ENCODE measurements around the gene SLC22A5. TPM values are rescaled to one million over a fixed set of nuclear protein-coding genes. Genes with fewer than 3 reads are reported as not detected.
A peak's percentile ranks its signal among the peaks of the same experiment; 100 is the strongest.

Gene SLC22A5
- total RNA-seq, 6 donors from 2014 or later = 7.9 to 22.0 (median 12.7) TPM

GRCh38 chr5:132386644-132387286 is 17.3 kb downstream of the SLC22A5 start:
- Histone ChIP-seq H3K9me3 (no peaks in the 10 kb centered on the region), H3K4me3 (no peak overlapping the region), H3K4me1 (peaks cover 41 to 52% (median 46%) of the 10 kb centered on the region in 4 donors), H3K27ac (peak overlapping the region; percentile 84 to 92 (median 86)), H3K36me3 (peaks cover 0 to 6% (median 2%) of the 10 kb centered on the region in 4 donors), H3K27me3 (no peaks in the 10 kb centered on the region)
- peak; percentile 80 to 95 (median 90) for TF ChIP-seq CTCF (IDR thresholded peaks at IDR 0.05)
- TF ChIP-seq POLR2A (IDR thresholded peaks at IDR 0.05) = no peak
- TF ChIP-seq POLR2AphosphoS5 (IDR thresholded peaks at IDR 0.05) = no peak
- WGBS, 2 donors = 28 to 29% methylated on average over 6 to 10 of the region's 10 CpGs
- peak; percentile 92 to 93 for ATAC-seq (ENCODE audit: low FRiP score in 2 of 2)
- DNase-seq = peak in 1 of 2 donors; percentile 83

GRCh38 chr5:132387640-132388117 is 18.2 kb downstream of the SLC22A5 start:
- TF ChIP-seq EP300 (IDR thresholded peaks at IDR 0.05) (peak in 2 of 4 donors; percentile 83 to 92), CTCF (IDR thresholded peaks at IDR 0.05) (peak in 1 of 6 experiments; percentile 8), POLR2A (IDR thresholded peaks at IDR 0.05) (no peak), POLR2AphosphoS5 (IDR thresholded peaks at IDR 0.05) (peak; percentile 82 to 88)
- H3K27ac ChIP-seq = peak overlapping the region; percentile 84 to 92 (median 86)
- DNase-seq = peak; percentile 29 to 80
- H3K4me3 ChIP-seq = no peak overlapping the region
- 14 to 22% methylated on average over 4 of the region's 4 CpGs for WGBS, 2 donors
- no peaks in the 10 kb centered on the region for H3K9me3 ChIP-seq
- H3K36me3 ChIP-seq = peaks cover 0 to 10% (median 6%) of the 10 kb centered on the region in 4 donors
- no peaks in the 10 kb centered on the region for H3K27me3 ChIP-seq
- peak; percentile 88 to 90 for ATAC-seq (ENCODE audit: low FRiP score in 2 of 2)
- H3K4me1 ChIP-seq = peaks cover 41 to 52% (median 46%) of the 10 kb centered on the region in 4 donors

DNA sequence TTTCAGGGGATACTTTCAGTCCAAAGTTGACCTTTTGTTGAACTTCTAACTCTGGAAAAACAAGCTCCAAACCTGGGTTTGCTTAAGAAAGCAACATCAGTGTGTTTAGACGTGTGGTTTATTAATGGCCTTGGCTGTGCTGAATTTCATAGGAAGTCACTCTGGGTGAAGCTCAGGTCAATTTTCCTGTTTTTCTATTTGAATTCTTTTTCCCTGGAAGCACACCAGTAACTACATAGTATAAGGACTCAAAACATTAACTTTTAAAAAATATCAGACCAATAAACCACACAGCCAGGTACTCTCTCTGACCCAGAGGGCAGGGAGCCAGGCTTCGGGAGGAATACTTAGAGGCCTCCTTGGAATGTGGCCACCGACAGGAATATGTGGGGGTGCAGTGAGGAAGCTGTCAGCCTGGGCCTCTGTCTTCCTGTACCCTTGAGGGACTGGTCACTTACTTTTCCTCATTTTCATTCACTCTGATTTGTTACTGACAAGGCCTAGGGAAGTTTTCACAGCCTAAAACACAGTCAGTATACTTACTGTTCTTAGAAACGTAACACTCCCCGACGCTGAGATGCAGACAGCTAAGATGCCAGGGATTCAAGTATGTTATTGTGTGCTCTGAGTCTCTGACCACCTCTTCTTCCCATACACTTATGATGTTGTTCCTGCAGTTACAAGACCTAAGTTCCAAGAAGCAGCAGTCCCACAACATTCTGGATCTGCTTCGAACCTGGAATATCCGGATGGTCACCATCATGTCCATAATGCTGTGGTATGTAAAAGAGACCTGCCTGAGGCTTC is 18.9 kb downstream of the SLC22A5 start:
- no peaks in the 10 kb centered on the region for H3K27me3 ChIP-seq
- H3K27ac ChIP-seq = peak overlapping the region; percentile 84 to 92 (median 86)
- H3K4me3 ChIP-seq = no peak overlapping the region
- no peak for TF ChIP-seq CTCF (IDR thresholded peaks at IDR 0.05)
- TF ChIP-seq POLR2A (IDR thresholded peaks at IDR 0.05) = no peak
- TF ChIP-seq EP300 (IDR thresholded peaks at IDR 0.05) = no peak
- TF ChIP-seq POLR2AphosphoS5 (IDR thresholded peaks at IDR 0.05) = no peak
- 30 to 42% methylated on average over 8 of the region's 8 CpGs for WGBS, 2 donors
- DNase-seq (no peak), ATAC-seq (ENCODE audit: low FRiP score in 2 of 2) (peak in 1 of 2 donors; percentile 1)
- H3K36me3 ChIP-seq = peaks cover 0 to 16% (median 11%) of the 10 kb centered on the region in 4 donors
- H3K9me3 ChIP-seq = no peaks in the 10 kb centered on the region
- peaks cover 41 to 52% (median 46%) of the 10 kb centered on the region in 4 donors for H3K4me1 ChIP-seq

GRCh38 chr5:132389051-132389331 is 19.5 kb downstream of the SLC22A5 start:
- Histone ChIP-seq H3K4me3 (no peak overlapping the region), H3K4me1 (peaks cover 41 to 52% (median 46%) of the 10 kb centered on the region in 4 donors), H3K27me3 (no peaks in the 10 kb centered on the region), H3K9me3 (no peaks in the 10 kb centered on the region), H3K36me3 (peaks cover 3 to 22% (median 16%) of the 10 kb centered on the region in 4 donors), H3K27ac (peak overlapping the region; percentile 84 to 92 (median 86))
- no peak for ATAC-seq (ENCODE audit: low FRiP score in 2 of 2)
- WGBS, 2 donors = 100% methylated on average over 1 of the region's 1 CpG
- no peak for DNase-seq
- TF ChIP-seq POLR2A (IDR thresholded peaks at IDR 0.05) (no peak), EP300 (IDR thresholded peaks at IDR 0.05) (no peak), CTCF (IDR thresholded peaks at IDR 0.05) (no peak), POLR2AphosphoS5 (IDR thresholded peaks at IDR 0.05) (no peak)

All from upper lobe of left lung (tissue), 6 donors.